Activated naive CD4-positive, alpha-beta T cell treated with anti-CD3 and anti-CD28 coated beads, Interleukin-2, amount 50 U/mL, for 72 hours (primary cell): ENCODE data around the gene EXOSC3. TPM values are rescaled to one million over a fixed set of nuclear protein-coding genes. Genes with fewer than 3 reads are reported as not detected.
"Not testable (repeated sequence)": the region's sequence is repeated elsewhere in the genome, so short reads cannot be mapped to it uniquely, and the experiment has no call there.

Experiments
- ATAC-seq, 2 donors: fragments of 150-1000 bp; cut with Tn5 transposase; 2 replicates each; pipeline ENCODE4 v1.10.0; 2021; ENCODE audit warnings: mild to moderate bottlenecking in 2 of 2, moderate library complexity in 2 of 2
- DNase-seq, 2 donors: peaks; one replicate each; pipeline ENCODE4 v3.0.0; 2021 to 2022; ENCODE audit warnings: low spot score in 2 of 2
- H3K27ac Mint-ChIP-seq, 2 donors: one replicate each; pipeline ENCODE4 v1.8.0; 2022; ENCODE audit warnings: mild to moderate bottlenecking in 2 of 2, mixed read lengths in 2 of 2
- H3K36me3 Mint-ChIP-seq, 2 donors: one replicate each; pipeline ENCODE4 v1.8.0; 2022; ENCODE audit warnings: mixed read lengths in 2 of 2
- H3K9me3 Mint-ChIP-seq, 2 donors: one replicate each; pipeline ENCODE4 v1.8.0; 2022; ENCODE audit warnings: mixed read lengths in 2 of 2
- total RNA-seq, 2 donors: library from RNA; stranded (reverse); gene quantifications; one replicate each; pipeline ENCODE4 v1.2.3, GENCODE V29; 2022

EXOSC3 gene
- total RNA-seq, 2 donors from 2014 or later, result 79.3 to 106 TPM

DNA sequence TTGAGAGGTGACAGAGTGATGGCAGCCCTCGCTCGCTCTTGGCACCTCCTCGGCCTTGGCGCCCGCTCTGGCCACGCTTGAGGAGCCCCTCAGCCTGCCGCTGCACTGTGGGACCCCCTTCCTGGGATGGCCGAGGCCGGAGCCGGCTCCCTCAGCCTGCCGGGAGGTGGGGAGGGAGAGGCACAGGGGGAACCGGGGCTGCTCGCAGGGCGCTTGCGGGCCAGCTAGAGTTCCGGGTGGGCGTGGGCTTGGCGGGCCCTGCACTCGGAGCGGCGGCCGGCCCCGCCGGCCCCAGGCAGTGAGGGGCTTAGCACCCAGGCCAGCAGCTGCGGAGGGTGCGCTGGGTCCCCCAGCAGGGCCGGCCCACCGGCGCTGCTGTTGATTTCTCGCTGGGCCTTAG, 33.2 kb downstream of the EXOSC3 start:
- peaks cover 14 to 15% of the 10 kb centered on the region in 2 donors for H3K36me3 Mint-ChIP-seq
- not testable (repeated sequence) for H3K27ac Mint-ChIP-seq, DNase-seq, ATAC-seq, H3K9me3 Mint-ChIP-seq

DNA sequence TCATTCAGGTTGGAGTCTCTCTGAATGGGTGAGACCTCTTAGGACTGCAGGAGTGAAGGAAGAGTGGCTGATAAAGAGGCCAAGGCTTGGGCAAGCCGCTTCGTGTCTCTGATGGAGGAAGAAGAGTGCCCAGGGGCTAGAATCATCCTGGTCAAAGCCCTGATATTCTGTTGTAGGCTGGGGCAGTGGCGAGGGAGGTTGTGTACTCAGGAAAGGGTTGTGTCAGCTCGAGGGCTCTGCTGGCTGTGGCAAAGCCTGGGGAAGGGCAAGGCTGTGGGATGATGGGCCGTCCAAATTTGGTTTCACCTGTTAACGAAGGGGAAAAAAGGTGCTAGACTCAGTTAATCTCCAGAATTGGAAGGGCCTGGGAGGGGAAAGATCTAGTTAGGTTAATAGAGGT, 33.7 kb downstream of the EXOSC3 start:
- Mint-ChIP-seq H3K9me3 (peaks cover 0 to 5% of the 10 kb centered on the region in 2 donors), H3K36me3 (peaks cover 12 to 15% of the 10 kb centered on the region in 2 donors), H3K27ac (no peak overlapping the region)
- DNase-seq (no peak), ATAC-seq (no peak)

DNA sequence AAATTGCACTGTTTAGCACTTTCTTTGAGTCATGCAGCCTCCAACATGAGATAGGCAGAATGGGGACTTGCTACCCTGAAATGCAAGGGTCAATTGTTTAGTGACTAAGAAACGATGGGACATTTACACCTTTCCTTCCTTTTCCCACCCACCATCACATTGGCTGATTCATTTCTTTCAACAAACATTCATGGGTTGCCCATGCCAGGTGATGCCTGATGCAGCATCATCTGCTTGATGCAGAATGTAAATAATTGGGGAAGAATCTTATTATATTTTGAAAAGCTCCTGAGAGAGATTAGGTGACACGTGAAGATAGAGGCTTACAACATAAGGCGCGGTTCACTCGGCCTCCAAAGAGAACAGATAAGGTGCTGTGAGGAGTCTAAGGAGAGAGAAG, 35.7 kb downstream of the EXOSC3 start:
- H3K27ac Mint-ChIP-seq, result no peak overlapping the region
- peaks cover 9 to 12% of the 10 kb centered on the region in 2 donors for H3K36me3 Mint-ChIP-seq
- ATAC-seq, result no peak
- peaks cover 0 to 5% of the 10 kb centered on the region in 2 donors for H3K9me3 Mint-ChIP-seq
- DNase-seq, result no peak

DNA sequence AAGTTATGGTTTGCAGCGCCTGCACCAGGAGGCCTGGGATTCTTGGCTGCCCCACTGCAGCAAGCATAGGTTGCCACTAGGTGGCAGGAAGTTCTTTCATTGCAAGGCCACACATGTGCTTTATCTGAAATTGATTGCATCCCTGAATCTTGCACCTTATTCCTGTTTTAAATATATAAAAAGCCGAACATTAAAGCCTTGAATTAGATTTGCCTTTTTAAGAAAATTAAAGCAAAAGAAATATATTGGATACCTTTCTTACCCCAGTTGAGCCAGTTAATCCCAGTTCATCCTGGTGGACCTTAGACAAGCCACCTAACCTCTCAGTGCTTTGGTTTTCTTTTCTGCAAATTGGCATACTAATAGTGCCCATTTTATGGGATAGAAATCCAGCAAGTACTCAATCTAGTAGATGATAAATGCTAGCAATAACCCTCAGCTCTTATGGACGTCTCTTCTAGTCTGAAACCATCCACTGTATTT, 37.6 kb downstream of the EXOSC3 start:
- ATAC-seq (peak; percentile 87 to 90), DNase-seq (peak in 1 of 2 donors; percentile 59)
- no peaks in the 10 kb centered on the region for H3K9me3 Mint-ChIP-seq
- peak overlapping the region in 1 of 2 donors; percentile 57 for H3K27ac Mint-ChIP-seq
- H3K36me3 Mint-ChIP-seq, result no peaks in the 10 kb centered on the region

DNA sequence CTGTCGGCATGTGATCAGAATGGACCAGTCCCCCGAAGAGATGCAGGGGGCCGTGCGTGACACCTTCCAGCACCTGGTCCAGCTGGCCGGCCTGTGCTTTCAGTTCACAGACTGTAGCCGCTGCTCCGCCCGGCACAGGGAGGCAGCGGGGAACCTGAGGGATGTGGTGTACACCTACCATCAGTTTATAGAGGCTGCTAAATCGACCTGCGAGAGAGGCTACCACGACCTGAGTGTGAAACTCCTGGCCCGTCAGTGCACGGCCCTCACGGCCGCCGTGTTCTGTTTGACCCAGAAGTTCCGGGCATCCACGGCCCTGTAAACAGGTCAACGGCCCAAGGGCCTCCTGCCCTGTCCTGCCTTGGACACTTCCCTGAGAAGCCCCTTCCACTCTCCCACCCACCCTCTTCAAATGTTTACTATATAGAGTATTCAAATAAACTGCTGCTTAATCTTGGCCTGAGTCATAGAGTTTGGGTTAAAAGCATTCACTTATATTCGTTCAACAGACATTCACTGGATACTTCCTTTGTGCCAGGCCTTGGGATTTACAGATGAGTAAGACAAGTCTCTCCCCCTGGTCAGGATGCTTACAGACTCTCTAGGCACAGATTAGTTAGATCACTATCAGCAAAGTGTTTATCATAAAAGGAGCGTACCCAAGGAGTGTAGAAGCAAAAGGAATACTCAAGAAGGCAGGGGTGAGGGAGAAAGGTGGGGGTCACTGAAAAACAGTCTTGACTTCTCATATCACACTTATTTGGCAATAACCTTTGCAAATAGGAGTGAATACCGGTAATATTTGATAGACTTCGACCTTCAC, 38.2 kb downstream of the EXOSC3 start:
- Mint-ChIP-seq H3K9me3 (no peaks in the 10 kb centered on the region), H3K27ac (no peak overlapping the region), H3K36me3 (no peaks in the 10 kb centered on the region)
- no peak for DNase-seq
- peak in 1 of 2 donors; percentile 30 for ATAC-seq

DNA sequence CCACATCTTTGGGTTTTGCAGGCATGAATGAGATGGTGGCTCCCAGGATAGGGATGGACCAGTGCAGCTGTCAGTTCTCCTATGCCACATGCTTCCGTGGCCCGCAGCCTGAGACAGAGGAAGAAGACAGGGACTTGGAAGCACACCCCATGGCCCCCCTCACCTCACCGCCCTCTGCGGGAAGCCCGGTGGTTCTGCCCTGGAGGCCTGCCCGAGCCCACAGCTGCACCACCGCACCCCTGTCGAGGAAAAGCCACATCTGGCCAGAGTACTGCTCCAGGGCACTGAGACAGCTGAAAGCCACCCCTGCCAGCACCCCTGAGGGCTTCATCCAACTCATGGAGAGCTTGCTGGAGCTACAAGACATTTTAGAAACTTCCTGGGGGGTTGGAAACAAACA, 38.9 kb downstream of the EXOSC3 start:
- no peak overlapping the region for H3K27ac Mint-ChIP-seq
- DNase-seq (no peak), ATAC-seq (no peak)
- H3K9me3 Mint-ChIP-seq, result no peaks in the 10 kb centered on the region
- no peaks in the 10 kb centered on the region for H3K36me3 Mint-ChIP-seq

DNA sequence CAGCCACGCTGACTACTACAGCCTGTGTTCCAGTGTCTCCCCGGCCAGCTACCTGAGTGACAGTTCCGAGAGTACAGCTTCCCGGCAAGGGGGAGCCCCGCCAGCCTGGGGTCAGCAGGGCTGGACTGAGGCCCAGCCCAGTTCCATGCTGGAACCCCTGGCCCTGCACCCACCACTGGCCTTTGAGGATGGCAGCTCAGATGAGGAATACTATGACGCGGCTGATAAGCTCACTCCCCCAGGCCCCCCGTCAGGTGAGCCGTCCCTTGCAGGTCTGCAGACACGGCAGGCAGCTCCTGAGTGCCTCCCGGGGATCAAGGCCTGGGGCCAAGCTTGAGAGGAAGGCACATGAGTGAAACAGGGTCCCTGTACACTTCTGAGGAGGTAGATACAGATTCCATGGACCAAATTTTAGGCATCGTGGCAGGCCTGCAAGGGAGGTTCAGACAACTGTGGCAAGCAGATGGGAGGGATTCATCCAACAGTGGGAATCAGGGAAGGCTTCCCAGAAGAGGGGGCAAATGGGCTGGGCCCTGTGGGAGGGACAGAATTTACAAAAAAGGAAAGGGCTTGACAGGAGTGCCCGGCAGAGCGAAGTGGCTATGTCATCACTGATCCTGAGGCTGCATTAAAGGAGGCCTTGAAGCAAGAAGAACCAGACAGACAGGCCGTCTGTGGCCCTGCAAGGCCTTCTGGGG, 44.1 kb downstream of the EXOSC3 start:
- no peaks in the 10 kb centered on the region for H3K9me3 Mint-ChIP-seq
- H3K27ac Mint-ChIP-seq, result no peak overlapping the region
- DNase-seq, result no peak
- no peaks in the 10 kb centered on the region for H3K36me3 Mint-ChIP-seq
- no peak for ATAC-seq

DNA sequence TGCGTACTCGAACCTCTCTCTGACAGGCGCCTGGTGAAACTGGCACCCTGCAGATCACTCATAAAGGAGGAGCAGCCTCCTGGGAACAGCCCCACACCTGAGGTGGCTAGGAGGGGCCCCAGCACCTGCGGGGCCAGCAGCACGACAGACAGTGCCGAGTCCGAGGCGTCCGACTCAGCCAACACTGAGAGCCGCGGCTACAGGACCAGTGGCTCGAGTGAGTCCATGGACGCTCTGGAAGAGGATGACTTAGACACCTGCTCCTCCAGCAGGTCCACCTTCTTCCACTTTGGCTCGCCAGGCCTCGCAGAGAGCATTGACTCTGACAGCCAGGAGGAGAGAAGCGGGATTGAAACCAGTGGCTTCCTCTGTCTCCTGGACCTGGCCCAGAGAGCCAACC, 44.7 kb downstream of the EXOSC3 start:
- no peaks in the 10 kb centered on the region for H3K9me3 Mint-ChIP-seq
- ATAC-seq, result no peak
- no peak for DNase-seq
- H3K27ac Mint-ChIP-seq, result no peak overlapping the region
- no peaks in the 10 kb centered on the region for H3K36me3 Mint-ChIP-seq

DNA sequence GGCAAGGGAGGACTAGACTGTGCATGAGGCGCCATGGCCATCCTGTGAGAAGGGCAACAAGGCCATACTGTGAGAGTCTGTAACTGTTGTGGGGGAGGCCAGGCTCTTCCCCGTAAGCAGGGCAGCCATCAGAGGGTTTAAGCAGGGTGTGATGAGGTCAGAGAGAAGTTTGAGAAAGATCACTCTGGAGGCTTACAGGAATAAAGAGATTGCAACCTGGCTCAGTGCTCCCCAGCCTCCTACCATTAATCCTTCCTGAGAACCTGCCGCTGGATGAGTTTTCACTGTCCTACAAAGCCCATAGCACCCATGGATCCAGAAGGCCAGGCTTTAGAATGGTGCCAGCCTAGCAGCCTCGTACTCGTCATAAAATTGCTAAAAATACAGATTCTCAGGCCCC, 45.6 kb downstream of the EXOSC3 start:
- DNase-seq, result no peak
- Mint-ChIP-seq H3K27ac (no peak overlapping the region), H3K36me3 (no peaks in the 10 kb centered on the region), H3K9me3 (no peaks in the 10 kb centered on the region)
- no peak for ATAC-seq

DNA sequence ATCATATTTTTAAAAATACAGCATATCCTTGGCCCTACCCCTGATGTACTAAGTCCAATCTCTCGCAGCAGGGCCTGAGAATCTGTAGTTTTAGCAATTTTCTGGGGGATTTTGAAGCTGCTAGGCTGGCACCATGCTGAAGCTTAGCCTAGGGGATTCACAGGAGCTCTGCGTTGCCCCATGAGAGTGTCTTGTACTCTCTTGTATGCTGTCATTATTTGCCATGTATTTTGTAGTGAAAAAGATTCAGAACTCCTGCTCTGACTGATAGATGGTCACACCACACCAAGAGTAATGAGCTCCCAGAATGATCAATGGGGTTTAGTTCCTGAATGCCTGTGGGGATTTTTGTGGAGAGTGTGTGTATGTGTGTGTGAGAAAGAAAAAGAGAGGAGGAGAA, 51.9 kb downstream of the EXOSC3 start:
- Mint-ChIP-seq H3K9me3 (no peaks in the 10 kb centered on the region), H3K27ac (no peak overlapping the region), H3K36me3 (no peaks in the 10 kb centered on the region)
- ATAC-seq (no peak), DNase-seq (no peak)

DNA sequence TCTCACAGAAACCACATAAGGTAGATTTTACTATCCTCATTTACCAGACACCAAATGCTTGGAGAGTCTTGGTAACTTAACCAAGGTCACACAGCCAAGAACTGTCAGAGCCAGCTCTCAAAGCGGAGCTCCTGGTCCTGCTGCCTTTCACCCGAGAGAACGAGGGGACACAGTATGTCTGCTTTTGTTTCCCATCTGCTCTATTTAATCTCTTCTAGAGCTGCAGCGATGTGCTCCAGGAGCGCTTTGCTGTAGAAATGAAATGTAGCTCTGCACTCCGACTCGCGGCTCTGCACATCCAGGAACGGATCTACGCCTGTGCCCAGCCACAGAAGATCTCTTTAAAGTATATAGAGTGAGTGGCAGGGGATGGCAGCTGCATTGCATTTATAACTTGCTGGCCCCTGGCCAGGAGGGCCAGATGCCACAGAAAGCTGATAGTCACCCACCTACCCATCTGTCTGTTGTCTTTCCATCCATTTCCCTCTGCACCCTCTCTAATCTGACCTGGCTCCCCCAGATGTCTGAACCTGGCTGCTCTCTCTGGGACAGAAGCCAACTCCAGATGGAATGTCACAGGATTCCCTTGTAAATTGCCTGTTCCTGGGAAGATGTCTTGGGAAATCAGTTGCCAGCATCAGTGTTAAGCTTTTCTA, 52.6 kb downstream of the EXOSC3 start:
- DNase-seq (no peak), ATAC-seq (no peak)
- H3K27ac Mint-ChIP-seq, result no peak overlapping the region
- no peaks in the 10 kb centered on the region for H3K36me3 Mint-ChIP-seq
- H3K9me3 Mint-ChIP-seq, result no peaks in the 10 kb centered on the region

DNA sequence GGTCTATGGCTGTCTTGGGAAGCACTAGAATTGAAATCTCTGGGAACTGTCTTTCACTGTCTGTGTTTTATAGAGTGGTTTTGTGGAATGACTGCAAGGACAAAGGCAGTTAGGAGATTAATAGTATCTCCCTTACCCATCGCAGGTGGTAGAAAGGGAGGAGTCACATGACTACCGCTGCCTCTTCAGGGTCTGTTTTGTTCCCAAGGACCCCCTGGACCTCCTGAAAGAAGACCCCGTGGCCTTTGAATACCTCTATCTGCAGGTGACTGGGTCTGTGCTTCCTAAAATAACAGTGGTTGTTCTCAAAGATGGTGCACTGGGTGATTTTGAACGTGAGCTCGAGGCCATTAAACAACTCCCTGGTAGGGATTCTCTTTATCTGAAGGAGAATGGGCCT, 54.0 kb downstream of the EXOSC3 start:
- Mint-ChIP-seq H3K9me3 (no peaks in the 10 kb centered on the region), H3K36me3 (no peaks in the 10 kb centered on the region), H3K27ac (no peak overlapping the region)
- ATAC-seq (no peak), DNase-seq (no peak)

DNA sequence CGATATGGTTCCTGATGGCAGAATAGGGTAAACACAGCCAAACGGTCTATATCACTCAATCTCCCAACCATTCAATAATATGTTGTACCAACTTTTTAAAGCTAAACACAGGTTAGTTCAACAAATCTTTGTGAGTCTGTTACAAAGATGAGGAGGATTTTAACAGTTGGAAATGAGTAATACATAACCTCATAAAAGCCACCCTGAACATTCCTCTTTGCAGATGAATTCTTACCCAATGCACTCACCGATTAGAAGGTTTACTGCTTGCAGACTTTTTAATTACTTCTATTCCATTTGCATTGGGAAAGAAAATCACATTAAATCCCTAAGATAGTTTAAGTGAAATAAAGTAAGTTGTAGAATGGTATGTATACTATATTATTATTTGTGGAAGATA, 54.6 kb downstream of the EXOSC3 start:
- Mint-ChIP-seq H3K36me3 (no peaks in the 10 kb centered on the region), H3K27ac (no peak overlapping the region), H3K9me3 (no peaks in the 10 kb centered on the region)
- DNase-seq (no peak), ATAC-seq (no peak)

Other genes with a start within 250 kb of the EXOSC3 start
- gene FBXO10, start 208.7 kb downstream of the EXOSC3 start, total RNA-seq, result 1 to 10 TPM; 1.3 to 1.4 TPM
- 100 to 1,000 TPM in 1 of 2 donors, 10 to 100 TPM in 1; 76.4 to 123 TPM for gene TOMM5, start 192.5 kb downstream of the EXOSC3 start, total RNA-seq
- not detected for gene FRMPD1, start 134.1 kb downstream of the EXOSC3 start, total RNA-seq
- gene TRMT10B, start 31.3 kb downstream of the EXOSC3 start, total RNA-seq, result 10 to 100 TPM in 1 of 2 donors, 1 to 10 TPM in 1; 7.8 to 14.3 TPM
- gene DCAF10, start 15.7 kb upstream of the EXOSC3 start, total RNA-seq, result 10 to 100 TPM in 1 of 2 donors, 1 to 10 TPM in 1; 6.9 to 17.4 TPM
- 10 to 100 TPM; 20.2 to 24.5 TPM for gene SLC25A51, start 119.1 kb upstream of the EXOSC3 start, total RNA-seq